SKM-1 (cell line): ENCODE data around the gene VEGFA.

Source experiments
- DNase-seq: peaks from one replicate; lab custom pipeline; 2025; ENCODE audit not compliant: unreplicated experiment; lab: John Stamatoyannopoulos, UW

The VEGFA gene

GRCh38 chr6:43738877-43739641 is 31.0 kb upstream of the VEGFA start:
- no peak for DNase-seq

DNA sequence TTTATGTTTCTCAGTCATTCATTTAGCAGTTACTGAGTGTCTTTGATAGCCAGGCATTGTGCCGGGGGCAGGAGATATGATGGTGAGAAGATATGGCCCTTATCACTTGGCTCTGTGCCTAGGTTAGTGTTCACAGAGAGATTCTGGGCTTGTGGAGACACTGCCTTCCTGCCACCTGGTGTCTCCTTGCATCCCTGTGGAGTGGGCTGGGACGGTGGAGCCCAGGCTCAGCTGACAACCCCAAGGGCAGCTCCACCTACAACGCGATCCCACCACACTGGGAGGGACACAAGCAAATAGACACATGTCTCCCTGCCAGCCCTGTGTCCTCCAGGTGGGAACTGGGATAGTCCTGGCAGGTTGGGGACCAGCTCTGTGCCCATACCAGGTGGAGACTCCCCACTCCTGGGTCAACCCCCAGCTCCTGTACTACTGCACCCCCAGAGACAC is 30.3 kb upstream of the VEGFA start:
- DNase-seq: no peak

- no peak for DNase-seq
These were observed 29.6 kb upstream of the VEGFA start for GRCh38 chr6:43740321-43740960.

GRCh38 chr6:43740961-43741764 is 28.8 kb upstream of the VEGFA start:
- DNase-seq: no peak

- DNase-seq: no peak
These were observed 28.2 kb upstream of the VEGFA start for GRCh38 chr6:43741829-43742228.

DNA sequence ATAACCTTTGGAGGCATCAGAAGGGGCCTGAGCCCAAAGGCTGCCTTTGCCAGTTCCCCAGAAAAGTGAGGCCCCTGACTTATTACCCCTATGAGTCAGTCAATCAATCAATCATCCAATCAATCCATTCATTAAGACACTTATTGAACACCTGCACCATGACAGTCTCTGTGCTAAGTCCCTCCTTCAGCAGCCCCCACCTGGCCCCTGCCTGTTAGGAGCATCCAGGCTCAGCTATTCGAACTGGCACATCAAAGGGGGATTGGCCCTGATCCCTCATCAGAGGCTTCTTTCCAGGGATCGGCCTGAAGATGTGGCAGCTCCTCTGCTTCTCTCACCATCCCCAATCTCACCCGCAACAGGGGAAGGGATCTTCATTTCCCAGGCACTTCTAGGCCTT is 27.7 kb upstream of the VEGFA start:
- DNase-seq: no peak

DNA sequence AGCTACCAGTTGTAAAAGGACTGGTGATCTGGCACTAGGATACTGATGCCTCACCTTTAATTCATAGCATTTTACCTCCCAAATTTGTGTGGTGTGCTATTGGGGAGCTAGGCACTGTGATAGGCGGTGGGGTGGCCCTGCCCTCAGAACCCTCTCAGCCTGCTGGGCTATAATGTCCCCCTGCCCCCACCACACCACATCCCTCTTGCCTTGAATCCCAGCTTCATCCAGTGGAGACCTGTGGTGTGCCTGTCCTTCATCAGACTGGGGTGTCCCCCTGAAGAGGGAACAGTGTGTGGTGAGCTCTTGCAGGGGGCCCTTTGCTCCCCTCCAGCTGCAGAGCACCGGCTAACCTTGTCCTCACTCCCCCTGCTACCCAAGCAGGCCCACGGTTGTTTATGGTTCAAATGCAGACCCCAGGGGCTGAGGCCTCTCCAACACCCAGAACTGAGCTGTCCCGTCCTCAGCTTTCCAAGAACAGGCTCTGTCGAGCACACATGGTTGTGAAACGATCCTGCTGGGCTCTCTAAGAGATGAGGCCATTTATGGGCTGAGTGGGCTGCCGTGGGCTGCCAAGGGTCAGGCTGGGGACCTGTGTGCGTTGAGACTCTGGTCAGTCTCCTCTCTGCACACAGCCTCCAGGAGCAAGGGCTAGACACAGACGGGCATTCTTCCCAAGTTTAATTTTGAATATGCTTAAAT is 26.9 kb upstream of the VEGFA start:
- no peak for DNase-seq

- no peak for DNase-seq
These were observed 26.2 kb upstream of the VEGFA start for GRCh38 chr6:43743682-43744381.

DNA sequence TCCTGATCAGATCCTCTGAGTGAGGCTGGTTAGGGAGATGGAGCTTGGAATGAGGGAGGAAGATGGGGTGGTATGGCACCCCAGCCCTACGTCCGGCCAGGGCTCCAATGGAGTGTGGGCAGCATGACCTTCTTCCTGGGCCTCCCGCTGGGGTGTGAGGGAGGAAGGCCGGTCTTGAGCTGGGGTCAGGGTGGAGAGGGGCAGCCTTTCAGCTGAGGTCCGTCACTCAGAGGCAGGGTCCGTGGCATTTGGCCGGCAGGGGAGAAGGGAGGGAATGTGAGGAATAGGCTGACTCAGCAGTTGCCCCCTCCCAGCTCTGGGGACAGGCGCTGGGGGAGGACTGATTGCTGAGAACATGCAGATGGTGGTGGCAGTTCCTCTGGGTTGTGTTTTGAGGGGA is 25.5 kb upstream of the VEGFA start:
- no peak for DNase-seq

DNA sequence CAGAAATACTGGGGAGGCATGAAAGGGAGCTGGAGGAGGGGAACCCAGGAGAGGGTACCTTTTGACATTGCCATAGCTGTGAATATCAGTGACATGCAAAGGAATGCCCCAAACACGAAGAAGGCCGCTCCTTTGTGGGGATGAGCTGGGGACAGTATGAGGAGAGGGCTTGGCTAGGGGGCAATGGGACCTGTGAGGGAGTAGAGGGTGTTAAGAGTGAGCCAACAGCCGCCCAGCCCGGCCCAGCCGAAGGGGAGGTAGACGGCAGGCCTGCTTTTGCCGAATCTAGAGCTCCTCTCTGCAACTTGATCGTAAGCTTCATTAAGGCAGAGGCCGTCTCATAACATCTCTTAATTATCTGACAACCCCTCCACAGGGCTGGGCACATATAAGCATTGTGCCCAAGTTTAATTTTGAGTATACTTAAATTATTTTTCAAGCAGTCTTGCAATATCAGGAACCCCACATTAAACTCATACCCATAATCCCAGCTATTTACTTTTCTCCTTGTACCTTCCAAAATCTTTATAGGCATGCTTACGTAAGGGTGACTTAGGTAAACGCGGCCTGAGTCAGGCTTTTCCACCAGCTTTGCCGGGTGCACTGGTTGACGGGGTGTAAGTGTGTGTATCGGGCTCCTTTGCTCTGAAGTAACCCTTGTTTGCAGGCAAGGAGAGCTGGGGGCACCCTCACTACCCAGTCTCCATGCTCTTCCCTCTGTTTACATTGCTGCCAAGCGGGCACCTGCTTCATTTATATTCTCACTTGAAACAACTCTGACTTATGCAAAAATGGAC is 24.9 kb upstream of the VEGFA start:
- DNase-seq: no peak

GRCh38 chr6:43746071-43746470 is 23.9 kb upstream of the VEGFA start:
- DNase-seq: no peak

DNA sequence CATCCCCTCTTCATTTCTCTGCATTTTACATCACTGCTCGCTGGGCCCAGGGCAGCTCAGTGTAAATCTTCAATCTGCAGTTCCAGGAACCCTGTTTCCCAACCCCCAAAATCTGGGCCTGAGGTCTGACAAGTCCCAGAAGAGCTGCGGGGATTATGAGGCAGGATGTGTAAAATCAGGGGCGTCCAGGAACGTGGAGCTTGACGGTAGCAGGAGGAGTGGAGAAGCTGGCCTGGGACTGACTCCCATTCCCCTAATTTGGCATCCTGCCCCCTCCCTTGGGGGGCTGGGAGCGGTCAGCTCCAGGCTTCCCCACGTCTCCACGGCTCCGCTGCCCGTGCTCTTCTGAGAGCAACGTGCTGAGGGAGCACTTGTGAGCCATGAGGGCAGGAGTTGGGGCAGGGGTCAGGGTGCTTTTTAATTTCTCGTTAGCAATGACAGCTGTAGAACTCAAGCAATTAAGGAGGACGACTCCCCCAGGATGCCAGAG is 23.4 kb upstream of the VEGFA start:
- no peak for DNase-seq

DNA sequence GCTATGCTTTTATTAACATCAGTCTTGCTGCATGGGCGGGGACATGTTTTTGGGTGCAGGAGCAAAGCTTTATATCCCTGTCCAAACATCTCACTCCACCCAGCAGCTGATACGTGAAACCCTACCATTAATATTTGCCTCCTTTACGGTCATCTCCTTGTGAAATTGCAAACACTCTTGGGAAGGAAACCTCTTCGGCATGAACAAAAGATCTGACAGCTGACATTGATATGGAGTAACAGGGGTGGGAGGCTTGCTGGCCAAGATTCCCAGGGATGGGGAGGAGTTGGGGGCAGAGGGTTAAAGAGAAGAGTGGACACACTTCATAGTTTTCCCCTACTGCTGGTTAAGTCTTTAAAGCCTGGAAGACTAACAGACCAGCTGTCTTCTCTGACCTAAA is 22.2 kb upstream of the VEGFA start:
- DNase-seq: no peak

- no peak for DNase-seq
These were observed 21.2 kb upstream of the VEGFA start for GRCh38 chr6:43748765-43749164.

GRCh38 chr6:43749461-43749860 is 20.6 kb upstream of the VEGFA start:
- DNase-seq: no peak

GRCh38 chr6:43750622-43751021 is 19.4 kb upstream of the VEGFA start:
- DNase-seq: no peak

DNA sequence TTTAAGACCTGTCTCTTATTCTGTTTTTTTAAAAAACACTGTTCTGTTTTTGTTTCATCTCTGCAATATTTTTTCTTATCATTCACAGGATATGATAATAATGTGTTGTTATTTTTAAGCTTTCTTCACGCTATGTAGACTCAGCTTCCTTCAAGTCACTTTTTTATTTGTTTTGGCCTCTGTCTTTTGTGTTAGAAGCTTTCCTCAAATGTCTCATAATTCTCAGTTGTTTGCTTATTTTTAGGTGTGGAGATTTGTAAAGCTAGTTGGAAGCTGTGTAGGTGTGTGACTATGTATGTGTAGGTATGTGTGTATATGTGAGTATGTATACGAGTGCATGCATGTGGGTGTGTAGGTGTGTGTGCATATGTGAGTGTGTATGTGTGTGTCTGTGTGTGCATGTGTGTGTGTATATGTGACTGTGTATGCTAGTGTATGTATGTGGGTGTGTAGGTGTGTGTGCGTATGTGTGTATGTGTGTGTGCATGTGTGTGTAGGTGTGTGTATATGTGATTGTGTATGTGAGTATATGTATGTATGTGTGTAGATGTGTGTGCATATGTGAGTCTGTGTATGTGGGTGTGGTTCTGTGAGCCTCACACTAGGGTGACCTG is 16.3 kb upstream of the VEGFA start:
- DNase-seq: no peak

GRCh38 chr6:43757966-43758616 is 11.9 kb upstream of the VEGFA start:
- no peak for DNase-seq

DNA sequence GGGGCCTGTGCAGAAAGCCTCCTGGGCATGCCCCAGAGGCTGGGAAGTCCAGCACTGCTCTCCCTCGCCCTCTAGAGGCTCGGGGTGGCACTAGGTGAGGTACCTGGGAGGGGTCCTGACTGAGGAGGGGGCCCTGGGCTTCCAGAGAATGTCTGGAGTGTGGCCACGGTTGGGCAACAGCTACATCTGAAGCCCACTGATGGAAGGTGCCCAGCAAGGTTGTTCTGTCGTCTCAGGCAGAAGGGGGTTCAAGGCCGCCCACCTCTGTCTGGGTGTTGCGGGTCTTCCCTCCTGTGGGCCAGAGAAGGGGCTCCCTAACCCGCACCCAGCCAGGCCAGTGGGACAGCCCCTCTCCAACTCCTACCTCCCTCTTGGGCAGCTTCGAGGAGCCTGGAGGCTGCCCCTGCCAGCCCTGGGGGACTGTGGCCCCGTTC is 11.4 kb upstream of the VEGFA start:
- DNase-seq: no peak
